ENCODE measurements around the gene JAGN1.
"Not testable (repeated sequence)": the region's sequence is repeated elsewhere in the genome, so short reads cannot be mapped to it uniquely, and the experiment has no call there.

The JAGN1 gene

DNA sequence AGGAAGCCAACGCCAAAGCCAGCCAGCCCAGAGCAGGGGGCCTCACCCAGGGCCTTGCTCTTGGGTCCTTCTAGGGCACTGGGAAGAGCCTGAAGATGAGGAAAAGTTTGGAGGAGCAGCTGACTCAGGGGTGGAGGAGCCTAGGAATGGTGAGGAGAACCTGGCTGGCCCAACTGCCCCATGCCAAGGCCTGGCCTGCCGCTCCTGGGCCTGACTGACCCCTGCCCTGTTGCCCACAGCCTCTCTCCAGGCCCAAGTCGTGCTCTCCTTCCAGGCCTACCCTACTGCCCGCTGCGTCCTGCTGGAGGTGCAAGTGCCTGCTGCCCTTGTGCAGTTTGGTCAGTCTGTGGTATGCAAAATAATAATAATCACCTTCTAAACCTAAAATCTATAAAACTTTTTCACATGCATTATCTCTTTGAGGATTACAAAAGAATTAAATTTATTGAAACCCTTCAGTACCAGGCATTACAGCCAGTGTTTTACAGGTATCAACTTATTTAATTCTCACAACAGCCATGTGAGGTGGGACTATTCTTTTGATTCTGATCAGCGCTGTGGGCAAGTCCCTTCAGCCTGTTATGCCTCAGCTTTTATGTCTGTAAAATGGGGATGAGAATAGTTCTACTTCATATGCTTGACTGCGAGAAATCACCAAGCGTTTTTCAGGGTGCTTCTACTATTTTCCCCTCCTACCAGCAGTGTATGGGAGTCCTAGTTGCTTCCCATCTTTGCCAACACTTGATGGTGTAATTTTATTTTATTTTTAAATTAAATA is 28.0 kb downstream of the JAGN1 start:
- DNase-seq (ENCODE audit: low spot score): no peak

DNA sequence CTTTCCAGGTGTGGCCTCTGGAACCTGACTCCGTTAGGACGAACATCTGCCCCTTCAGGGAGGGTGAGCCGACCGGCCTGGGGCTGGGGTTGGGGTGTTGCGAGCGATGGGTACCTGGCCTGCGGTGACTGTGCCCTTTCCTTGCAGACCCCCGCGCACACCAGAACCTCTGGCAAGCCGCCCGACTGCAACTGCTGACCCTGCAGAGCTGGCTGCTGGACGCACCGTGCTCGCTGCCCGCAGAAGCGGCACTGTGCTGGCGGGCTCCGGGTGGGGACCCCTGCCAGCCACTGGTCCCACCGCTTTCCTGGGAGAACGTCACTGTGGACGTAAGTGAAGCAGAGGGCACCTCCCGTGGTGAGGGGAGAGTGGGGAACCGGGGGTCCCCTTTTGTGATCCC is 37.7 kb downstream of the JAGN1 start:
- no peak for DNase-seq (ENCODE audit: low spot score)

DNA sequence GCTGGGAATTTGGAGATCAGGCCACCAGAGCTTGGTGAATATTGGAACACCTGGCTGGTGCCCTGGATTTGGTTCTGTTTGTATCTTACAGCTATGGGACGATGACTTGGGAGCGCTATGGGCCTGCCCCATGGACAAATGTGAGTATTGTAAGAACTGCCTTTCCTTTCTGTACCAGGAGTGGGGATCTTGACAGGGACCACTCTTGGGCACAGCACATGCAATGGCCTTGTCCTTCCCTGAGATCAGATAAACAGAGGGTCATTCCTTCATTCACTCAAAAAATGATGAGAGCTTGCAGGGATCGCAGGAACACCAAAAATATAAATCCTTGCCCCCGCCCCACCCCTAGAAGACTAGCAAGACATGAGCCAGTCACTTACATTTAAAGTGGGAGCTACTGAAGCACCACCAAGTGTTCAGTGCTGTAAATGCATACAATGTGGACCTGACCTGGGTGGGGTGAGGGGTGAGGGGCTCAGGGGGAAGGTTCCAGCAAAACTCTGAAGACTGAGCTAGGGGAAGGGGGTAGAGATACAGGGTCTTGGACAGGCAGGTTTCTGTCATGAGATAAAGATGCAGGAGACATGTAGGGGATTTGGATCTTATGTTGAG is 40.5 kb downstream of the JAGN1 start:
- no peak for DNase-seq (ENCODE audit: low spot score)

DNA sequence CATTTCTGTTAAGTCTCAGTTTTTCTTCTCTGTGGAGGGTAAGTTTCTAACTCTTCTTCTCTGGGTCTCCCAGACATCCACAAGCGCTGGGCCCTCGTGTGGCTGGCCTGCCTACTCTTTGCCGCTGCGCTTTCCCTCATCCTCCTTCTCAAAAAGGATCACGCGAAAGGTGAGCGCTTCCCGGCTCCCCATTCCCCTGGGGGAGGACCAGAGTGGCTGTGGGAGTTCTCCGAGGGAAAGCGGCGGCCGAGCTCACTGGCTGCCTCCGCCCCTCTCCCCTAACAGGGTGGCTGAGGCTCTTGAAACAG is 42.1 kb downstream of the JAGN1 start:
- no peak for DNase-seq (ENCODE audit: low spot score)

DNA sequence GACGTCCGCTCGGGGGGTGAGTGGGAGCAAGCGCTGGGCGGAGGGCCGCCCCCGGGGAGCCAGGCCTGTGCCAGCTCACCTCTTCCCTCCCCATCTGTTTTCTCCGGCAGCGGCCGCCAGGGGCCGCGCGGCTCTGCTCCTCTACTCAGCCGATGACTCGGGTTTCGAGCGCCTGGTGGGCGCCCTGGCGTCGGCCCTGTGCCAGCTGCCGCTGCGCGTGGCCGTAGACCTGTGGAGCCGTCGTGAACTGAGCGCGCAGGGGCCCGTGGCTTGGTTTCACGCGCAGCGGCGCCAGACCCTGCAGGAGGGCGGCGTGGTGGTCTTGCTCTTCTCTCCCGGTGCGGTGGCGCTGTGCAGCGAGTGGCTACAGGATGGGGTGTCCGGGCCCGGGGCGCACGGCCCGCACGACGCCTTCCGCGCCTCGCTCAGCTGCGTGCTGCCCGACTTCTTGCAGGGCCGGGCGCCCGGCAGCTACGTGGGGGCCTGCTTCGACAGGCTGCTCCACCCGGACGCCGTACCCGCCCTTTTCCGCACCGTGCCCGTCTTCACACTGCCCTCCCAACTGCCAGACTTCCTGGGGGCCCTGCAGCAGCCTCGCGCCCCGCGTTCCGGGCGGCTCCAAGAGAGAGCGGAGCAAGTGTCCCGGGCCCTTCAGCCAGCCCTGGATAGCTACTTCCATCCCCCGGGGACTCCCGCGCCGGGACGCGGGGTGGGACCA is 42.6 kb downstream of the JAGN1 start:
- DNase-seq (ENCODE audit: low spot score): peak; percentile 69

DNA sequence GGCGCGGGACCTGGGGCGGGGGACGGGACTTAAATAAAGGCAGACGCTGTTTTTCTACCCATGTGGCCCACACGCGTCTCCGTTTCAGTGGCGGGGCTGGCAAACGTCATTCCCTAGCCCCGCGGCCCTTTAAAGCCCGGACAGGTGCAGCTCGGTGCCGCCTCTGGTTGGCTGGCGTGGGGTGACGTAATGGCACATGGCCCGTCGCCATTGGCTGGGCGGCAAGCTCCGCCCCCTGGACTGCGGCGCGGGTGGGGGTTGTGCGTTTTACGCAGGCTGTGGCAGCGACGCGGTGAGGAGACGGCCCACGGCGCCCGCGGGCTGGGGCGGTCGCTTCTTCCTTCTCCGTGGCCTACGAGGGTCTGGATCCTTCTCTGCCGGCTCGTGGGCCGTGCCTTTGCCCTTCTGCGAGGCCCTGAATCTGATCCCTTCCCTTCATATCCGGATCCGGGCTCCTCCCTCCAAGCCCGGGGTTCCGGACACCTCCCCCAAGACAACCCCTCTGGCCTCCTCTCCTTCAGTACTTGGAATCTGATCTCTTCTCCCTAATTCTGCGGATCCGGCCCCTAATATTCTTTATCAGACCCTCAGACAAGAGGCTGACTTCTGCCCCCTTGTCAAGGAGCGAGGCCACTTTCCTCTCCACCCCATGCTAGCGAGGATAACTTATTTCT is 43.3 kb downstream of the JAGN1 start, which contains the start of gene CRELD1:
Gene CRELD1 (plus strand): TSS at position 274 of the 674 bp plus-strand sequence. CDS start 605 bp downstream, outside the sequence.
- DNase-seq (ENCODE audit: low spot score): peak; percentile 96

DNA sequence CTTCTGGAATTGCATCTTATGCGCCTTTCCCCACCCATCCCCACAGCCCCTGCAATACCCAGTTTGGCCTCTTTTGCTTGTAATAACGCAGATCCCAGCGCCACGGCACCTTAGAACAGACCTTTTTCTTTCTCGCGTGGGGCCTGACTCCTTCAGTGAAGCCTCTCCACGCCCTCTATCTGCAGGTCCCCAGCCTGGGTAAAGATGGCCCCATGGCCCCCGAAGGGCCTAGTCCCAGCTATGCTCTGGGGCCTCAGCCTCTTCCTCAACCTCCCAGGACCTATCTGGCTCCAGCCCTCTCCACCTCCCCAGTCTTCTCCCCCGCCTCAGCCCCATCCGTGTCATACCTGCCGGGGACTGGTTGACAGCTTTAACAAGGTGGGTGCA is 43.8 kb downstream of the JAGN1 start:
- DNase-seq (ENCODE audit: low spot score): no peak

DNA sequence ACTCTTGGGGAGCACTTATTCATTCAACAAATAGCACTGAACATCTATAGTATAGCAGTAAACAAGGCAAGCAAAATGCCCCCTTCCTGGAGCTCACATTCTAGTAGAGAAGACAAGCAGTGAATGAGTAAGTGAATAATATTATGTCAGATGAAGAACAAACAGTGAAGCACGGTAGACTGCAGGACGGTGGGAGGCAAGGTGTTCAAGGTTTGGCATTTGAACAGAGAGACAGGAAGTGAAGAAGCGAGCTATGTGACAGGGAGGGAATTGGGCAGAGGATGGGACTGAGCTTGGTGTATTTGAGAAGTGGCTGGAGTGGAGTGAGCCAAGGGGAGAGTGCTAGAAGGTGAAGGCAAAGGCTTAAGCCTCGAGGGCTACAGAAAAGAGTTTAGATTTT is 44.6 kb downstream of the JAGN1 start:
- no peak for DNase-seq (ENCODE audit: low spot score)

DNA sequence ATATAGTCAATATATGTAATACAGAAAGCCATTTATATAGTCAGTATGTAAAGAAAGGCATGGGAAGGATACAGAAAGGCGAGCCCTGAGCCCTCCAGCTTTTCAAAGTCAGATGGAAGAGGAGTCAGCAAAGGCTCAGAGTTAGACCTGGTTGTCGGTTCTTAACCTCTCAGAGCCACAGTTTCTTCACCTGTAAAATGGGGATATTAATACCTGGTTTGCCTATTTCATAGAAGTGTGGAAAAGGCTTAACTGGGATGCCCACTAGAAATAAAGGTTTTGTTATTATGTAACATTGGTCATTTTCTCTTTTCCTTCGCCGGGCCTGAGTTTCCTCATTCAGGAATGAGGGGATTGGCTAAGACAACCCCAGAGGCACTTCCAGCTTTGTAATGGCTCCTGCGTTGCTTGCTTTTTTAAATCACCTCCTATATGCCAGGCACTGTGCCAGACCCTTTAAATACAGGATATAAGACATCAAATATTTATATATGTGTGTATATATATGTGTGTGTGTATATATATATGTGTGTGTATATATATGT is 45.6 kb downstream of the JAGN1 start:
- DNase-seq (ENCODE audit: low spot score): no peak

DNA sequence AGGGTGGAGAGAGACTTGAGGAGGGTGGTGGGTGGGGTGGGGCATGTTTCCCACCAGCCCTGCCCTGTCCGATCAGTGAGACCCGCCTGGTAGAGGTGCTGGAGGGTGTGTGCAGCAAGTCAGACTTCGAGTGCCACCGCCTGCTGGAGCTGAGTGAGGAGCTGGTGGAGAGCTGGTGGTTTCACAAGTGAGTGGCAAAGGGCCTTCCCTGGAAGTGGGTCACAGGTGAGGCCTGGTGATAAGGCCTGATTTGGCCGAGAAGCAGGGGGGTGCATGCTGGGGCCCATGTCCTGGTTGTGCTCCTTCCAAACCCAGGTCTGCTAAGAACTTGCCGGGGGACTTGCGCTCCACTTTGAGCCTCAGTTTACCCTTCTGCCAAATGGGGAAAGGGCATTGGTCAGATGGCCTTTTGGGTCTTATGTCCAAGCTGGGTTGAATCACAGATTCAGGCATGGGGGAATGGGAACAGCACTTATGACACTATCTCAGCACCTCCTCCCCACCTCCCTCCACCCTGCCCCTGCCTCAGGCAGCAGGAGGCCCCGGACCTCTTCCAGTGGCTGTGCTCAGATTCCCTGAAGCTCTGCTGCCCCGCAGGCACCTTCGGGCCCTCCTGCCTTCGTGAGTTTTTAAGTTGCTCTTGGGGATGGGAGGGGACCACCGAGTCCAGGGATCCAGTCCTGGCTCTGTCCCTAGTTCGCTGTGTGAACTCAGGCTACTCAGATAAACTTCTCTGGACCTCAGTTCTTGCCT is 47.3 kb downstream of the JAGN1 start:
- no peak for DNase-seq (ENCODE audit: low spot score)

DNA sequence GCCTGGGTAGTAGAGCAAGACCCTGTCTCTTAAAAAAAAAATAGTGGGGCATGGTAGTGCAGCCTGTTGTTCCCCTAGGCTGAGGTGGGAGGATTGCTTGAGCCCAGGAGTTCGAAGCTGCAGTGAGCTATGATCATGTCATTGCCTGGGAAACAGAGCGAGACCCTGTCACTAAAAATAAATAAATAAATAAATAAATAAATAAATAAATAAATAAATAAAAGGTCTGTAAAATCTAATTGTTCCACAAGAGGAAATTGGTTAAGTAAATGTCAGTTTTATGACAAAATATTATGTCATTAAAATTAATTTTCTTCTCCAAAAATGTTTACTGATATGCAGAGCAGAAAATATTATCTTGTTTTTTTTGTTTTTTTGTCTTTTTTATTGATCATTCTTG is 48.6 kb downstream of the JAGN1 start:
- DNase-seq (ENCODE audit: low spot score): no peak

DNA sequence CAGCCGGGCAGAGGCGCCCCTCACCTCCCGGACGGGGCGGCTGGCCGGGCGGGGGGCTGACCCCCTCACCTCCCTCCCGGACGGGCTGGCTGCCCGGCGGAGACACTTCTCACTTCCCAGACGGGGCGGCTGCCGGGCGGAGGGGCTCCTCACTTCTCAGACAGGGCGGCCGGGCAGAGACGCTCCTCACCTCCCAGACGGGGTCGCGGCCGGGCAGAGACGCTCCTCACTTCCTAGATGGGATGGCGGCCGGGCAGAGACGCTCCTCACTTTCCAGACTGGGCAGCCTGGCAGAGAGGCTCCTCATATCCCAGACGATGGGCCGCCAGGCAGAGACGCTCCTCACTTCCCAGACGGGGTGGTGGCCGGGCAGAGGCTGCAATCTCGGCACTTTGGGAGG is 49.5 kb downstream of the JAGN1 start:
- DNase-seq (ENCODE audit: low spot score): not testable (repeated sequence)

DNA sequence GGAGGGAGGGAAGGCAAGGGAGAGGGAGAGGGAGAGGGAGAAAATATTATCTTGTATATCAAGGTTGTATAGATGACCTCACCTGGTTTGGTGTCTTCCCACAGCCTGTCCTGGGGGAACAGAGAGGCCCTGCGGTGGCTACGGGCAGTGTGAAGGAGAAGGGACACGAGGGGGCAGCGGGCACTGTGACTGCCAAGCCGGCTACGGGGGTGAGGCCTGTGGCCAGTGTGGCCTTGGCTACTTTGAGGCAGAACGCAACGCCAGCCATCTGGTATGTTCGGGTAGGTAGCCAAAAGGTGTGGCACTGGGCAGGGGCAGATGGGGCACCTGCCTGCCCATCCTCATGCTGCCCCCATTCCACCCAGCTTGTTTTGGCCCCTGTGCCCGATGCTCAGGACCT is 50.3 kb downstream of the JAGN1 start:
- DNase-seq (ENCODE audit: low spot score): no peak

DNA sequence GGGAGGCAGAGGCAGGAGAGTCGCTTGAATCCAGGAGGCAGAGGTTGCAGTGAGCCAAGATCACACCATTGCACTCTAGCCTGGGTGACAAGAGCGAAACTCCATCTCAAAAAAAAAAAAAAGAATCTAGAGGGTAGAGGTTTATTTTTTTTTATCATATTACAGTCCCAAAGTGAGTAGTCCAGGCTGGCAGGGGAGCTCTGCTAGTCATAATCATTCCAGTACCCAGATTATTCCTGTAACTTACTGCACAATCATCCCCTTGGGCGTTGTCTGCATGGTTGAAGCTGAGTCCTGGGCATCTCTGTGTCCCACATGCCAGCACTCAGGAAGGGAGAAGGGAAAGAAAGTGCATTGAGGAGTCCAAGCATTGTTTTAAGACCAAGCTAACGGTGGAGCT is 51.8 kb downstream of the JAGN1 start:
- no peak for DNase-seq (ENCODE audit: low spot score)

DNA sequence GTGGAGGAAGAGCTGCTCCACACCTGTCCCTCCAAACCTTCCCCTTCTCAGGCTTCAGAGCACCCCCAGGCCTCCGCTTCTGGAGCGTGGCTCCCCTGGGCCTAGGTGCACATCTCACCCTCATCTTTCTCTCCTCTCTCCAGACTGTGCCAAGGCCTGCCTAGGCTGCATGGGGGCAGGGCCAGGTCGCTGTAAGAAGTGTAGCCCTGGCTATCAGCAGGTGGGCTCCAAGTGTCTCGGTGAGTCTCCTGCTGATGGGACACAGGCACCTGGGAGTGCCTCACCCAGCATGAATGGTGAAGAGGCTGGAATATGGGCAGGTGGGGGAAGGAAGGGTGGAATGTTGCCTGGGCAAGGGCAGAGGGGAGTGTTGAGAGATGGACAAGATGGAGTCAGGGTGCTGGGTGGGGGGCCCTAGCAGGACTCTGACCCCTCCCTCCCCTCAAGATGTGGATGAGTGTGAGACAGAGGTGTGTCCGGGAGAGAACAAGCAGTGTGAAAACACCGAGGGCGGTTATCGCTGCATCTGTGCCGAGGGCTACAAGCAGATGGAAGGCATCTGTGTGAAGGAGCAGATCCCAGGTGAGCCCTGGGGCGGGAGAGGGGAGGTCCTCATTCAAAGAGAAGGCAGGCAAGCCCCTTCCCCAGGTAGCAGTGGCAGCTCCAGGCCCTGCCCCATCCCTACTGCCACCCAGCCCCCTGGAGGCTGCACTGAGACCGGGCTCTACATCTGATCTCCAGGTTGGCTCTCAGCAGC is 52.7 kb downstream of the JAGN1 start:
- DNase-seq (ENCODE audit: low spot score): no peak

Measured in putamen (tissue), 1 donor.